Neutrophil (primary cell): ENCODE data around the gene ACSBG1.

Source experiments
- H3K27ac ChIP-seq: fragments of 200-600 bp; sonication (generic); 2 replicates; pipeline ENCODE4 v1.5.1; 2016; ENCODE audit warnings: mild to moderate bottlenecking, moderate library complexity
- H3K27me3 ChIP-seq: fragments of 200-600 bp; sonication (generic); 2 replicates; pipeline ENCODE4 v1.6.0; 2016; ENCODE audit warnings: mild to moderate bottlenecking
- H3K36me3 ChIP-seq: fragments of 200-600 bp; sonication (generic); 2 replicates; pipeline ENCODE4 v1.5.1; 2017
- H3K4me1 ChIP-seq, 2 experiments: fragments of 200-600 bp in 1 of 2; sonication (generic) in 1 of 2; 1 replicate in 1 of 2; 2 replicates in 1 of 2; pipeline versions ENCODE4 v1.5.1 to v1.6.1; 2013 to 2016; ENCODE audit warnings: low read depth in 1 of 2, low read length in 1 of 2, mild to moderate bottlenecking in 1 of 2, moderate library complexity in 1 of 2; ENCODE audit not compliant: control insufficient read depth in 1 of 2, insufficient read depth in 1 of 2
- H3K4me3 ChIP-seq, 2 experiments: fragments of 200-600 bp in 1 of 2; sonication (generic) in 1 of 2; 1 replicate in 1 of 2; 2 replicates in 1 of 2; pipeline ENCODE4 v1.5.1; 2013 to 2016; ENCODE audit warnings: low read depth in 1 of 2, low read length in 1 of 2, mild to moderate bottlenecking in 1 of 2, moderate library complexity in 1 of 2
- H3K9me3 ChIP-seq: fragments of 200-600 bp; sonication (generic); 2 replicates; pipeline ENCODE4 v1.5.1; 2016
- TF ChIP-seq, protein P1 (sequence below): fragments of 200-600 bp; sonication (generic); IDR thresholded peaks from 2 replicates; pipeline ENCODE4 v1.5.1; 2016; ENCODE audit warnings: antibody characterized with exemption

The ACSBG1 gene

DNA sequence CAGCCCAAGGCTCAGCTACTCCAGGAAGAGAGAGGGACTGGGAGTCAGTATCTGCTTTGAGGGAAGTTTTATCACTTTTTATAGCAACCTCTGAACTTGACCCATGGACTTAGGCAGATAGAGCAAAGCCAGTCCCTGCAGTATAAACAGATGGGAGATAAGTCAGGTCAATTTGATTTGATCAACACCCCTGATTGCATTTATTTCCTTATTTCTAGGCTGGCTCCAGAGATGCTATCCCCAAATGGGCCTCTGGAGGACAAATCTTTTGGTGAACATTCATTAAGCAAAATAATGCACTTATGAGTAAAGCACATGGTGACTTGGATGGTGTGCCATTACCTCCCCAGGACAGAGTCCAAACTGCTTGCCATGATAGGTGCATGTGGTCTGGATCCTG lies 94.1 kb downstream of the ACSBG1 start:
- Histone ChIP-seq H3K4me1 (no peaks in the 10 kb centered on the region), H3K4me3 (no peak overlapping the region), H3K9me3 (no peaks in the 10 kb centered on the region), H3K36me3 (no peaks in the 10 kb centered on the region), H3K27me3 (no peaks in the 10 kb centered on the region), H3K27ac (no peak overlapping the region)
- TF ChIP-seq, protein P1, sequence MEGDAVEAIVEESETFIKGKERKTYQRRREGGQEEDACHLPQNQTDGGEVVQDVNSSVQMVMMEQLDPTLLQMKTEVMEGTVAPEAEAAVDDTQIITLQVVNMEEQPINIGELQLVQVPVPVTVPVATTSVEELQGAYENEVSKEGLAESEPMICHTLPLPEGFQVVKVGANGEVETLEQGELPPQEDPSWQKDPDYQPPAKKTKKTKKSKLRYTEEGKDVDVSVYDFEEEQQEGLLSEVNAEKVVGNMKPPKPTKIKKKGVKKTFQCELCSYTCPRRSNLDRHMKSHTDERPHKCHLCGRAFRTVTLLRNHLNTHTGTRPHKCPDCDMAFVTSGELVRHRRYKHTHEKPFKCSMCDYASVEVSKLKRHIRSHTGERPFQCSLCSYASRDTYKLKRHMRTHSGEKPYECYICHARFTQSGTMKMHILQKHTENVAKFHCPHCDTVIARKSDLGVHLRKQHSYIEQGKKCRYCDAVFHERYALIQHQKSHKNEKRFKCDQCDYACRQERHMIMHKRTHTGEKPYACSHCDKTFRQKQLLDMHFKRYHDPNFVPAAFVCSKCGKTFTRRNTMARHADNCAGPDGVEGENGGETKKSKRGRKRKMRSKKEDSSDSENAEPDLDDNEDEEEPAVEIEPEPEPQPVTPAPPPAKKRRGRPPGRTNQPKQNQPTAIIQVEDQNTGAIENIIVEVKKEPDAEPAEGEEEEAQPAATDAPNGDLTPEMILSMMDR = no peak

DNA sequence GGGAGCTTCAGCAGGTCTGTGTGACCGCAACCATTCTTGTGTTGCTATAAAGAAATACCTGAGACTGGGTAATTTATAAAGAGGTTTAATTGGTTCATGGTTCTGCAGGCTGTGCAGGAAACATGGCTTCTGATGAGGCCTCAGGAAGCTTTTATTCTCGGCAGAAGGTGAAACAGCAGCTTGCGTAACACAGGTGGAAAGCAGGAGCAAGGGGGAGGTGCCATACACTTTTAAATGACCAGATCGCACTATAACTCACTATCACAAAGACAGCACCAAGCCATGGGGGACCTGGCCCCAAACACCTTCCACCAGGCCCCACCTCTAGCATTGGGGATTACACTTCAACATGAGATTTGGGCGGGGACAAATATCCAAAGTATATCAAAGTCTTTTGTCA lies 94.8 kb downstream of the ACSBG1 start:
- no peaks in the 10 kb centered on the region for H3K4me1 ChIP-seq
- TF ChIP-seq, protein P1 = no peak
- no peak overlapping the region for H3K4me3 ChIP-seq
- no peaks in the 10 kb centered on the region for H3K9me3 ChIP-seq
- H3K36me3 ChIP-seq = no peaks in the 10 kb centered on the region
- H3K27me3 ChIP-seq = no peaks in the 10 kb centered on the region
- no peak overlapping the region for H3K27ac ChIP-seq

DNA sequence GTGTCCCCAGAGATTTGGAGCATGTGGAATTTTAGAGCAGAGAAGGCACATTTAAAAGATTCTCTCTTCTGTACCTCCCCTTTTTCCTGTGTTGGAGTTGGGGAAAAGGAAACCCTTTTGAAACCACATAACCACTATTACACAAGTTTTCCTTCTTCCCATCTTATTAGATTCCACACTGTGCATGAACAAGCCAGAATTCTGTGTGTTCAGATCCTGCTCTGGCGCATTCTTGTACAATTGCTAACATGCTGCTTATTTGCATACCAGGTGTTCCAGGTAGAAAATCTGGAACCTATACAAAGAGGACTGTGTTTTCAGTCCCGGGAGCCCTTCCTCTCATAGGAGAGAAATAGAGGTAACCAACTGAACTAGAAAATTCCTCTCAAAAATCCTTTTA lies 100.6 kb downstream of the ACSBG1 start:
- Histone ChIP-seq H3K4me3 (no peak overlapping the region), H3K4me1 (peaks cover 11 to 12% of the 10 kb centered on the region in 2 experiments), H3K27ac (no peak overlapping the region), H3K27me3 (peaks cover 18% of the 10 kb centered on the region), H3K36me3 (no peaks in the 10 kb centered on the region), H3K9me3 (no peaks in the 10 kb centered on the region)
- TF ChIP-seq, protein P1 = no peak

DNA sequence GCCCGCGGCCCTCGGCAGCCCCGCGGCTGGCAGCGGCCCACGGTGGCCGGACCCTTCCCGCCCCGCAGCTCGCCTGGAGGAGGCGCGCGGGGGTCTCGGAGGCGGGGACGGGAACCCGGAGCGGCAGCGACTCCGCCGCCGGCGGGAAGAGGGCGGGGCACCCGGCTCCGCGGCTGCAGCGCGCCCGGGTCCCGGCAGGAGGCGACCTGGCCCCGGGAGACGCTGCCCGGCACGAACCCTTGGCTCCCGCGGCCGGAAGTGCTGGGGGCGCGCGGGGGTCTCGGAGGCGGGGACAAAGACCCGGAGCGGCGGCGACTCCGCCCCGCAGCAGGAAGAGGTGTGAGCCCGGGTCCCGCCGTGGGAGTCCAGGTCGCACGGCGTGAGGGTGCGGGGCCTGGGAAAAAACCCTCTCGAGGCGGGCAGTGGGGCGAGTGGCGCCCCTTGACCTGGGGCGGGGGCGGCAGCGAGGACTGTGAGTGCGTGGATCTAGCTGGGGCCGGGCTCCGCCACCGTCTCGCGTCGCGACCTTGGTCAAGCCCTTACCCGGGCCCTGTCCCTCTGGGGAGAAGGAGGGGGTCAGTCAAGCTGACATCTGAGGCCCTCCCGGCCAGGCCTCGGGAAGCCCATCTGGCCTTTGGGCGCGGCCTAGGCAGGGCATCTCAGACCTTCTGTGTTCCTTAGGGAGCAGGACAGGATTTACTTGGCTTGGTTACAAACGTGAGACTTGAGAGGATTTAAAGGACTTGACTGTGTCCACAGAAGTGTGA lies 102.9 kb downstream of the ACSBG1 start, which contains the start of gene CIB2:
Gene CIB2 (minus strand): TSS at position 151 of the 767 bp plus-strand sequence. CDS start 230 bp downstream, outside the sequence.
- Histone ChIP-seq H3K27me3 (peaks cover 18% of the 10 kb centered on the region), H3K4me1 (peaks cover 11 to 12% of the 10 kb centered on the region in 2 experiments), H3K9me3 (no peaks in the 10 kb centered on the region), H3K36me3 (no peaks in the 10 kb centered on the region), H3K27ac (peak within 1 kb of the TSS; percentile 15), H3K4me3 (peak within 1 kb of the TSS; percentile 54 to 78)
- TF ChIP-seq, protein P1 = peak; percentile 98

DNA sequence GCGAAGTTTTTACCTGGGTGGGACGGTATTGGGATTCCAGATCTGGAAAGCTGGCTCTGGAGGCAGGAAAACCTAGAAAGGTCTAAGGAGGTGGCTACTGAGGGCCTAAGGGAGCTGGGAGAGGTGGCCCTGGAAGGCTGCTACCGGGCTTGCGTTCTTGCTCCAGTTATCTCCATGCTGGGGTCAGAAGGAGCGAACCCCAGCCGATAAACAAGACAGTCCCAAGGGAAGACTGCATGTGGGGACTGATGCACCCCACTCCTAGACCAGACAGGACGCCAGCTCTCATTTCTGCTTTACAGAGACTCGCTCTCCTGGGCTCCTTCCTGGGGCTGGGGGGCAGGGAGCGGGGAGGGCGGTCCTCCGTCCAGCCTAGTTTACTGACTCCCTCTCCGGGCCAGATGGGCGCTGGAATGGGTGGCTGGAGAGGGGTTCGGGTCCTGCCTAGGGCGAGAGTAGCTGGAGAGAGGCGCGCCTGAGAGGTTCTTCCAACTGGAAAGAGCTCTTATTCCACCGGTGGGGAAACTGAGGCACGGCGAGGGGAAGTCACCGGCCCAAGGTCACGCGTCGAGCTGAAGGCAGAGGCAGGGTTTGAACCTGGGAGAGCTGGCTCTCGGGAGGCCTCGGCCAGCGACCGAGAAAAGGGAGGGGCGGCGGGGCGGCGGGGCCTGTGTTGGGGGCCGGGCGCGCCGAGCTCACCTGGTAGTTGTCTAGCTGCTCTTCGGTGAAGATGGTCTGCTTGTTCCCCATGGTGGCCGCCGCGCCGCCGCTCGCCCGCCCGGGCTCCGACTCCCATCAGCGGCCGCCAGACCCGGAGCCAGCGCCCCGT lies 103.7 kb downstream of the ACSBG1 start:
- Histone ChIP-seq H3K27me3 (peaks cover 18% of the 10 kb centered on the region), H3K27ac (no peak overlapping the region), H3K4me1 (peaks cover 11 to 12% of the 10 kb centered on the region in 2 experiments), H3K9me3 (no peaks in the 10 kb centered on the region), H3K4me3 (peak overlapping the region; percentile 54 to 78), H3K36me3 (no peaks in the 10 kb centered on the region)
- TF ChIP-seq, protein P1 = no peak
